CD4-positive, alpha-beta T cell treated with Interleukin-15 for 1 hour (primary cell): Measurements from ENCODE around the gene ZNF548.
"Not testable (repeated sequence)": the region's sequence is repeated elsewhere in the genome, so short reads cannot be mapped to it uniquely, and the experiment has no call there.

Experiments
- DNase-seq: peaks from one replicate; pipeline ENCODE4 v3.0.0-alpha.2; 2020

The ZNF548 gene

GRCh38 chr19:57389730-57390598 is at the start of gene ZNF548:
ZNF548 (plus strand) TSS chr19:57389854; CDS start chr19:57390100, 246 bp downstream.
- DNase-seq: peak; percentile 99

GRCh38 chr19:57342582-57342981 is 47.1 kb upstream of the ZNF548 start:
- no peak for DNase-seq

- DNase-seq: no peak
These were observed 41.5 kb upstream of the ZNF548 start for GRCh38 chr19:57348136-57348535.

- peak; percentile 88 for DNase-seq
These were observed 38.5 kb upstream of the ZNF548 start, which contains the start of gene ZNF304 for GRCh38 chr19:57350877-57351805. ZNF304 (plus strand) TSS chr19:57351271; CDS start chr19:57351665, 394 bp downstream.

- DNase-seq: no peak
These were observed 37.8 kb upstream of the ZNF548 start for GRCh38 chr19:57351867-57352266.

GRCh38 chr19:57355916-57356315 is 33.7 kb upstream of the ZNF548 start:
- no peak for DNase-seq

GRCh38 chr19:57357406-57357805 is 32.2 kb upstream of the ZNF548 start:
- no peak for DNase-seq

- DNase-seq: no peak
These were observed 30.4 kb upstream of the ZNF548 start for GRCh38 chr19:57359300-57359699.

GRCh38 chr19:57362419-57362818 is 27.2 kb upstream of the ZNF548 start:
- no peak for DNase-seq

- DNase-seq: peak; percentile 99
These were observed 26.5 kb upstream of the ZNF548 start, which contains the start of the genes TRAPPC2B and ZNF547 for GRCh38 chr19:57362997-57363687. TRAPPC2B (plus strand) TSS chr19:57363551; CDS start chr19:57364834, 1,283 bp downstream. ZNF547 (plus strand) TSS chr19:57363551; CDS start chr19:57368556, 5,005 bp downstream.

GRCh38 chr19:57363688-57364181 is 25.9 kb upstream of the ZNF548 start:
- DNase-seq: no peak

- DNase-seq: no peak
These were observed 22.9 kb upstream of the ZNF548 start for GRCh38 chr19:57366776-57367175.

GRCh38 chr19:57374179-57374578 is 15.5 kb upstream of the ZNF548 start:
- DNase-seq: no peak

- DNase-seq: not testable (repeated sequence)
These were observed 15.0 kb upstream of the ZNF548 start for GRCh38 chr19:57374647-57375046.

GRCh38 chr19:57376151-57376550 is 13.5 kb upstream of the ZNF548 start:
- no peak for DNase-seq

- no peak for DNase-seq
These were observed 12.0 kb upstream of the ZNF548 start for GRCh38 chr19:57377498-57378146.

- DNase-seq: no peak
These were observed 8.7 kb upstream of the ZNF548 start for GRCh38 chr19:57380923-57381322.

- DNase-seq: no peak
These were observed 6.7 kb upstream of the ZNF548 start for GRCh38 chr19:57382806-57383488.

GRCh38 chr19:57389194-57389729 is 392 bp upstream of the ZNF548 start:
- DNase-seq: no peak

GRCh38 chr19:57395710-57396109 is 6.1 kb downstream of the ZNF548 start:
- DNase-seq: no peak

- DNase-seq: no peak
These were observed 9.2 kb downstream of the ZNF548 start for GRCh38 chr19:57398868-57399267.
